Measurements from ENCODE around the gene SLC30A1. TPM values are rescaled to one million over a fixed set of nuclear protein-coding genes. Genes with fewer than 3 reads are reported as not detected.

SLC30A1 gene
- polyA plus RNA-seq, 1 of the 3 experiments (the other 2 are of a cell fraction), result 6.9 TPM

DNA sequence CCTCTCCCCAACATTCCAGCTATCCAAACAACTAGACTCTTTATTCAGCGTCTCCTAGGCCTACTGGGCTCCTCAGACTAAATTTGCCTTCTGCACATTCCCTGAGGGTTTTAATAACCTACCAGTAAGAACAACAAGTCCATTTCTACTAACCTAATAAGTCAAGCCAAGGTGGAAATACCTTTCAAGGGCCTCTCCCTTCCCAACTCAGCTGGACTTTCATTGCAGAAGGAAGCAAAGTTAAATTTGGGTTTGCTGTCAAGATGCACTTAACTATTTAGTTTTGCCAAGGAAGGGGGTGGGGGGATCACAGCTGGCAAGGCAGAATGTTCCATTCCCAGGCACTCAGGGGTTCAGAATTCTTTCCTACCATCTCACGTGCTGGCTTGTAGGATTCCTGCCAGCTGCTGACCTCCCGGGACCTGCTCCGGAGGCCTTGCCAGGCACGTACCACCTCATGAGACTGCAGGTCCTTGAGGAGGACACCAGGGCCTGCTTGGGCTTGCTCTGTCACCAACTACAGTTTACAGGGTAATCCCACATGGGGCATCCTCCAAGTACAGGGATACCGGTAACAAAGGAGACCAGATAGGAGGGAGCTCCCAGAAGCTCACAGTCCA, 29.8 kb downstream of the SLC30A1 start:
- 97% methylated on average over 6 of the region's 6 CpGs for WGBS (ENCODE audit: low lambda C conversion rate)
- no peak for DNase-seq
- peaks cover 9% of the 10 kb centered on the region for H3F3A ChIP-seq (replicated peaks; ENCODE audit: insufficient read depth)
- no peaks in the 10 kb centered on the region for H3K9me2 ChIP-seq
- 0 out of 4 replicates have a peak, but pooled peaks cover 0 to 6% of the 10 kb centered on the region in 2 experiments for H3K4me1 ChIP-seq (ENCODE audit: control insufficient read depth in 1 of 2, insufficient read depth in 2 of 2, low read depth in 1 of 2, low read length in 1 of 2)
- no peak overlapping the region for H3K4me3 ChIP-seq (ENCODE audit: low read depth in 2 of 2, low read length in 1 of 2)
- no peak overlapping the region for H3K4me2 ChIP-seq
- H3K27me3 ChIP-seq (ENCODE audit: insufficient read depth), result no peaks in the 10 kb centered on the region
- POLR2A ChIA-PET, result no interaction called here
- H3K27ac ChIP-seq (ENCODE audit: low read depth in 2 of 2, low read length in 1 of 2), result no peak overlapping the region
- TF ChIP-seq NFIC (IDR thresholded peaks at IDR 0.05; ENCODE audit: borderline replicate concordance) (no peak), REST (IDR thresholded peaks at IDR 0.05; ENCODE audit: low read depth, low read length) (no peak), CHD2 (IDR thresholded peaks at IDR 0.05; ENCODE audit: low read length, partially characterized antibody) (no peak), FOXJ3 (CRISPR knock-in tag; IDR thresholded peaks at IDR 0.05) (no peak), ELF1 (IDR thresholded peaks at IDR 0.05) (no peak), POLR2AphosphoS5 (IDR thresholded peaks at IDR 0.05; ENCODE audit: low read depth, low read length) (no peak), NRF1 (IDR thresholded peaks at IDR 0.05; ENCODE audit: low read depth, low read length) (no peak), JUND (IDR thresholded peaks at IDR 0.05) (no peak), RFX5 (IDR thresholded peaks at IDR 0.05; ENCODE audit: low read length) (no peak), YY1 (IDR thresholded peaks at IDR 0.05; ENCODE audit: low read depth) (no peak), TEAD4 (IDR thresholded peaks at IDR 0.05; ENCODE audit: borderline replicate concordance, insufficient read depth) (no peak), TAF1 (IDR thresholded peaks at IDR 0.05; ENCODE audit: borderline replicate concordance, low read depth, low read length) (no peak), GABPA (IDR thresholded peaks at IDR 0.05; ENCODE audit: low read depth) (no peak)
- TF ChIP-seq, protein P1, sequence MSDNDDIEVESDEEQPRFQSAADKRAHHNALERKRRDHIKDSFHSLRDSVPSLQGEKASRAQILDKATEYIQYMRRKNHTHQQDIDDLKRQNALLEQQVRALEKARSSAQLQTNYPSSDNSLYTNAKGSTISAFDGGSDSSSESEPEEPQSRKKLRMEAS (IDR thresholded peaks at IDR 0.05; ENCODE audit: low read depth), result no peak
- TF ChIP-seq, protein P2, sequence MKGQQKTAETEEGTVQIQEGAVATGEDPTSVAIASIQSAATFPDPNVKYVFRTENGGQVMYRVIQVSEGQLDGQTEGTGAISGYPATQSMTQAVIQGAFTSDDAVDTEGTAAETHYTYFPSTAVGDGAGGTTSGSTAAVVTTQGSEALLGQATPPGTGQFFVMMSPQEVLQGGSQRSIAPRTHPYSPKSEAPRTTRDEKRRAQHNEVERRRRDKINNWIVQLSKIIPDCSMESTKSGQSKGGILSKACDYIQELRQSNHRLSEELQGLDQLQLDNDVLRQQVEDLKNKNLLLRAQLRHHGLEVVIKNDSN (IDR thresholded peaks at IDR 0.05; ENCODE audit: borderline replicate concordance, low read depth), result no peak
- TF ChIP-seq, protein P3, sequence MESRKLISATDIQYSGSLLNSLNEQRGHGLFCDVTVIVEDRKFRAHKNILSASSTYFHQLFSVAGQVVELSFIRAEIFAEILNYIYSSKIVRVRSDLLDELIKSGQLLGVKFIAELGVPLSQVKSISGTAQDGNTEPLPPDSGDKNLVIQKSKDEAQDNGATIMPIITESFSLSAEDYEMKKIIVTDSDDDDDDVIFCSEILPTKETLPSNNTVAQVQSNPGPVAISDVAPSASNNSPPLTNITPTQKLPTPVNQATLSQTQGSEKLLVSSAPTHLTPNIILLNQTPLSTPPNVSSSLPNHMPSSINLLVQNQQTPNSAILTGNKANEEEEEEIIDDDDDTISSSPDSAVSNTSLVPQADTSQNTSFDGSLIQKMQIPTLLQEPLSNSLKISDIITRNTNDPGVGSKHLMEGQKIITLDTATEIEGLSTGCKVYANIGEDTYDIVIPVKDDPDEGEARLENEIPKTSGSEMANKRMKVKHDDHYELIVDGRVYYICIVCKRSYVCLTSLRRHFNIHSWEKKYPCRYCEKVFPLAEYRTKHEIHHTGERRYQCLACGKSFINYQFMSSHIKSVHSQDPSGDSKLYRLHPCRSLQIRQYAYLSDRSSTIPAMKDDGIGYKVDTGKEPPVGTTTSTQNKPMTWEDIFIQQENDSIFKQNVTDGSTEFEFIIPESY (IDR thresholded peaks at IDR 0.05; ENCODE audit: borderline replicate concordance, low read depth), result no peak
- H3K9me3 ChIP-seq, result no peaks in the 10 kb centered on the region
- no peak overlapping the region for H2AFZ ChIP-seq (ENCODE audit: low read depth)
- H3K79me2 ChIP-seq (ENCODE audit: insufficient read depth), result no peaks in the 10 kb centered on the region
- H4K20me1 ChIP-seq (ENCODE audit: insufficient read depth), result no peaks in the 10 kb centered on the region
- H3K9ac ChIP-seq, result no peak overlapping the region
- CTCF ChIA-PET, result interaction anchor here (0.6 to 2.8 kb wide), 4 partner anchors 10 to 35 kb away, joined by 3 to 10 read pairs (median 3); no protein-coding TSS in a partner anchor
- H3K36me3 ChIP-seq (replicated peaks in 1 of 2; ENCODE audit: control insufficient read depth in 1 of 2, insufficient read depth in 2 of 2, low read length in 1 of 2), result no peaks in the 10 kb centered on the region

All from SK-N-SH (cell line).